Duodenal mucosa (tissue), 2 donors: ENCODE data around the gene FGF5.
"Not testable (repeated sequence)": the region's sequence is repeated elsewhere in the genome, so short reads cannot be mapped to it uniquely, and the experiment has no call there.

Experiments used
- H3K27ac ChIP-seq: one replicate; pipeline ENCODE4 v1.7.0; 2013; ENCODE audit warnings: low read depth, low read length
- H3K27me3 ChIP-seq, 2 donors: one replicate each; pipeline ENCODE4 v1.7.0; 2013; ENCODE audit warnings: low read length in 2 of 2, control low read depth in 1 of 2; ENCODE audit not compliant: insufficient read depth in 2 of 2, control insufficient read depth in 1 of 2
- H3K36me3 ChIP-seq, 2 donors: one replicate each; pipeline ENCODE4 v1.7.0; 2013; ENCODE audit warnings: low read length in 2 of 2, control low read depth in 1 of 2; ENCODE audit not compliant: insufficient read depth in 2 of 2, control insufficient read depth in 1 of 2
- H3K4me1 ChIP-seq, 2 donors: one replicate each; pipeline ENCODE4 v1.7.0; 2013; ENCODE audit warnings: low read length in 2 of 2, control low read depth in 1 of 2; ENCODE audit not compliant: insufficient read depth in 2 of 2, control insufficient read depth in 1 of 2
- H3K4me3 ChIP-seq, 2 donors: one replicate each; pipeline ENCODE4 v1.7.0; 2013; ENCODE audit warnings: low read length in 2 of 2, low read depth in 1 of 2
- H3K9ac ChIP-seq, 2 donors: one replicate each; pipeline ENCODE4 v1.7.0; 2013; ENCODE audit warnings: low read length in 2 of 2, low read depth in 1 of 2
- H3K9me3 ChIP-seq, 2 donors: one replicate each; pipeline ENCODE4 v1.7.0; 2013; ENCODE audit warnings: low read length in 2 of 2, control low read depth in 1 of 2; ENCODE audit not compliant: control insufficient read depth in 1 of 2

FGF5 gene

GRCh38 chr4:80286451-80286850 is 20.0 kb downstream of the FGF5 start:
- no peaks in the 10 kb centered on the region for H3K36me3 ChIP-seq
- no peaks in the 10 kb centered on the region for H3K9me3 ChIP-seq
- no peak overlapping the region for H3K27ac ChIP-seq
- H3K27me3 ChIP-seq, result no peaks in the 10 kb centered on the region
- no peak overlapping the region for H3K4me3 ChIP-seq
- H3K4me1 ChIP-seq, result no peaks in the 10 kb centered on the region
- H3K9ac ChIP-seq, result no peak overlapping the region

DNA sequence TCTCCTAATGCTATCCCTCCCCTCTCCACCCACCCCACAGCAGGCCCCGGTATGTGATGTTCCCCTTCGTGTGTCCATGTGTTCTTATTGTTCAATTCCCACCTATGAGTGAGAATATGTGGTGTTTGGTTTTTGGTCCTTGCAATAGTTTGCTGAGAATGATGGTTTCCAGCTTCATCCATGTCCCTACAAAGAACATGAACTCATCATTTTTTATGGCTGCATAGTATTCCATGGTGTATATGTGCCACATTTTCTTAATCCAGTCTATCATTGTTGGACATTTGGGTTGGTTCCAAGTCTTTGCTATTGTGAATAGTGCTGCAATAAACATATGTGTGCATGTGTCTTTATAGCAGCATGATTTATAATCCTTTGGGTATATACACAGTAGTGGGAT is 24.2 kb downstream of the FGF5 start:
- H3K27ac ChIP-seq, H3K9ac ChIP-seq, H3K9me3 ChIP-seq, H3K27me3 ChIP-seq, H3K4me3 ChIP-seq, H3K36me3 ChIP-seq, H3K4me1 ChIP-seq: not testable (repeated sequence)

- Histone ChIP-seq H3K36me3 (no peaks in the 10 kb centered on the region), H3K27ac (no peak overlapping the region), H3K27me3 (no peaks in the 10 kb centered on the region), H3K9me3 (no peaks in the 10 kb centered on the region), H3K4me1 (no peaks in the 10 kb centered on the region), H3K9ac (no peak overlapping the region), H3K4me3 (no peak overlapping the region)
Observed at GRCh38 chr4:80294206-80294605, 27.7 kb downstream of the FGF5 start.

DNA sequence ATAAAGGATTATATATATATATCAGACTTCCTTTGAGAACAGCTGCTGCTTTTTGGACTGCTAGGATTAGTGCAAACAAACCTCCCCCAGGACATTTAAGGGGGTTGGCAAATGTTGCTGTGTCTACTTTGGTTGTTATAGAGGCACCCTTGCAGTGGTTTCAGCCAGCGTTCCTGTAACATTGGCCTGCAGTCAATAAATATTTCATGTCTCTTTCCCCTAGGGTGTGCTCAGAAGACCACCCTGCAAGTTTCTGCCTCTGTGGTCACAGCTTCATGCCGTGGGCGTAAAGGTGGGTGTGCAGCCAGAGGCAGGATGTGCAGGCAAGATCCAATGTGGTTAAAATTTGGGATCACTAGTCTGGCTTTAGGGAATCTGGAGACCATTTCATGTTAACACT is 28.9 kb downstream of the FGF5 start:
- Histone ChIP-seq H3K27ac (no peak overlapping the region), H3K9me3 (no peaks in the 10 kb centered on the region), H3K27me3 (no peaks in the 10 kb centered on the region), H3K9ac (no peak overlapping the region), H3K4me3 (no peak overlapping the region), H3K36me3 (no peaks in the 10 kb centered on the region), H3K4me1 (no peaks in the 10 kb centered on the region)

- Histone ChIP-seq H3K9me3 (no peaks in the 10 kb centered on the region), H3K27ac (no peak overlapping the region), H3K9ac (no peak overlapping the region), H3K36me3 (no peaks in the 10 kb centered on the region), H3K4me1 (no peaks in the 10 kb centered on the region), H3K4me3 (no peak overlapping the region), H3K27me3 (no peaks in the 10 kb centered on the region)
Observed at GRCh38 chr4:80295826-80296225, 29.4 kb downstream of the FGF5 start.

DNA sequence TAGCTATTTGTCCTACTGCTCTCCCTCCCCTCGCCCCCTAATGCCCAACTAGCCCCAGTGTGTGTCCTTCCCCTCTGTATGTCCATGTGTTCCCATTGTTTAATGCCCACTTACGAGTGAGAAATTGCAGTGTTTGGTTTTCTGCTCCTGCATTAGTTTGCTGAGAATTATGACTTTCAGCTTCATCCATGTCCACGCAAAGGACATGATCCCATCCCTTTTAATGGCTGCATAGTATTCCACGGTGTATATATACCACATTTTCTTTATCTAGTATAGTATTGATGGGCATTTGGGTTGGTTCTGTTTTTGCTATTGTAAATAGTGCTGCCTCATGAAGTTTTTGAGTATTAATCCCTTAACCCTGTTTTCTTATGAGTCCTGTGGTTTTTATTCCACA is 35.4 kb downstream of the FGF5 start:
- Histone ChIP-seq H3K36me3 (no peaks in the 10 kb centered on the region), H3K27ac (no peak overlapping the region), H3K9ac (no peak overlapping the region), H3K9me3 (no peaks in the 10 kb centered on the region), H3K27me3 (no peaks in the 10 kb centered on the region), H3K4me1 (no peaks in the 10 kb centered on the region), H3K4me3 (no peak overlapping the region)

DNA sequence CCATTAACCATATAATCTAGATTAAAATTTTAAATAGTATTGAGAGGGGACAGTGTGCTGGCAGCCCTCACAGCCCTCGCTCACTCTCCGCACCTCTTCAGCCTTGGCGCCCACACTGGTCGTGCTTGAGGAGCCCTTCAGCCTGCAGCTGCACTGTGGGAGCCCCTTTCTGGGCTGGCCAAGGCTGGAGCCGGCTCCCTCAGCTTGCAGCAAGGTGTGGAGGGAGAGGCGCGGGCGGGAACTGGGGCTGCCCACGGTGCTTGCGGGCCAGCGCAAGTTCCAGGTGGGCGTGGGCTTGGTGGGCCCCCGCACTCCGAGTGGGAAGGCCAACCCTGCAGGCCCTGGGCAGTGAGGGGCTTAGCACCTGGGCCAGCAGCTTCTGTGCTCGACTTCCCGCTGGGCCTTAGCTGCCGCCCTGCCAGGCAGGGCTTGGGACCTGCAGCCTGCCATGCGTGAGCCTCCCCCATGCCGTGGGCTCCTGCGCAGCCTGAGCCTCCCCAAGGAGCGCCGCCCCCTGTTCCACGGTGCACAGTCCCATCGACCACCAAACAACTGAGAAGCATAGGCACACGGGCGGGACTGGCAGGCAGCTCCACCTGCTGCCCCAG is 36.3 kb downstream of the FGF5 start:
- no peak overlapping the region for H3K27ac ChIP-seq
- no peaks in the 10 kb centered on the region for H3K9me3 ChIP-seq
- H3K4me1 ChIP-seq, result no peaks in the 10 kb centered on the region
- no peaks in the 10 kb centered on the region for H3K36me3 ChIP-seq
- H3K9ac ChIP-seq, result no peak overlapping the region
- no peak overlapping the region for H3K4me3 ChIP-seq
- H3K27me3 ChIP-seq, result peaks cover 0 to under 1% of the 10 kb centered on the region in 2 donors

DNA sequence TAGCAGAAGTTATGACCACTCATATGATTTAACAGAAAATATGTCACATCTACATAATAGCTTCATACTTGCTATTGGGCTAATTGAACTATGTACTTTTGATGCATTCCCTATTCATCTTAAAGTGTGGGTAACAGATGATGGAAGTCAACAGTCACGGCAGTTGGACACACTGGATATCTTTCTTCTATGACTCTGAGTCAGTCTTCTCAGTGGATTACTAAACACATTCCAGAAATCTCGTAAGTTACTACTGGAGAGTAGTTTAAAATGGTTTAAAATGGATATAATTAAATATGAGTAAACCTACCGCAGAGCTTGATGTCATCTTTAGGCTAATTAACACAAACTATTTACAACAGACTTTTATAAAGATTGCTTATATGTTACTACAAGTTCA is 39.0 kb downstream of the FGF5 start:
- no peaks in the 10 kb centered on the region for H3K36me3 ChIP-seq
- H3K4me3 ChIP-seq, result no peak overlapping the region
- no peaks in the 10 kb centered on the region for H3K9me3 ChIP-seq
- no peak overlapping the region for H3K9ac ChIP-seq
- peaks cover 0 to 3% of the 10 kb centered on the region in 2 donors for H3K27me3 ChIP-seq
- no peaks in the 10 kb centered on the region for H3K4me1 ChIP-seq
- no peak overlapping the region for H3K27ac ChIP-seq

DNA sequence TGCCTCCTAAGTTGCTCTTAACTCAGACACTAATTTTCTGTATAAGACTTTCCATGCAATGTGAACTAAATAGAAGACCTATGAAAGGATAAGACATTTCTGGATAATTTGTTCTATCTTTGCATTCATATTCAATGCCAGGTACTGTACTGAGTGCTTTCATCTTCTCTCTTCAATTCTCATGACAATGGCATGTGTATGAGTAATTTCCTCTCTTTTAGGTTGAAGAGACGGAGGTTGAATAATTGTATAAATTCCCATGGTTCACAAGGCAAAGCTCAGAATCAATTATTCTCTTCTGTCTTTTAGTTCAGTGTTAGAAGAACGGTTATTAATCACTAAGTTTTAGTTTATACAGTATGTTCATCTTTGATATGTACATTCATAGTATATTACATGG is 39.8 kb downstream of the FGF5 start:
- H3K4me1 ChIP-seq, result no peaks in the 10 kb centered on the region
- peaks cover 0 to 3% of the 10 kb centered on the region in 2 donors for H3K27me3 ChIP-seq
- no peak overlapping the region for H3K27ac ChIP-seq
- H3K4me3 ChIP-seq, result no peak overlapping the region
- H3K9me3 ChIP-seq, result no peaks in the 10 kb centered on the region
- H3K9ac ChIP-seq, result no peak overlapping the region
- H3K36me3 ChIP-seq, result no peaks in the 10 kb centered on the region

DNA sequence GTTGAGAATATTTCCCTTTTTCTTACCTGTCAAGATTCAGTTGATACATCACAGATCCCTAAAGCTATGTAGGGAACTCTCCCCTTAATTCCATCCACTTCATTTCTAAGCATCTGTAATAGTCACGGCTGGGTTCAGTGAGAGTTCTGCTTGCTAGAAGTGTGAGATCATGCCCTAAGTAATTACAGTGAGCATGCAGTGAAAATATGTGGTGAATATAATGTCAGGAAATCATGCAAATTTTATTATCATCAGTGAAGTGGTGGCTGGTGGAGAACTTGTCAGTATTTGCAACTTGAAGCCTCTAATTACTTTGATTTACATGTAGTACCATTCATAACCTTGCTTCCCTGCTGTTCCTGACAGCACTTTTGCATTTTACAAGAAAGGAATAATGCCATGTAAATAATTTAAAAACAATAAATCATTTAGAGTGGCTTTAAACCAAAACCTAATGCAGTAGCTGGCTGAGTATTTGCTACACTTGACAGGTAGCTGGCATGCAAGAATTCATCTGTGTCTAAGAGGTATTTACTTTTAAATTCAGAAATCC is 40.8 kb downstream of the FGF5 start:
- Histone ChIP-seq H3K9me3 (no peaks in the 10 kb centered on the region), H3K9ac (no peak overlapping the region), H3K36me3 (no peaks in the 10 kb centered on the region), H3K4me3 (no peak overlapping the region), H3K4me1 (no peaks in the 10 kb centered on the region), H3K27ac (no peak overlapping the region), H3K27me3 (peaks cover 0 to 3% of the 10 kb centered on the region in 2 donors)
